Fibroblast of skin of right quadriceps (primary cell): ENCODE measurements around the gene TNFRSF14.

Experiments used
- DNase-seq: peaks from one replicate; pipeline ENCODE4 v3.0.0-alpha.2; 2013

The TNFRSF14 gene

DNA sequence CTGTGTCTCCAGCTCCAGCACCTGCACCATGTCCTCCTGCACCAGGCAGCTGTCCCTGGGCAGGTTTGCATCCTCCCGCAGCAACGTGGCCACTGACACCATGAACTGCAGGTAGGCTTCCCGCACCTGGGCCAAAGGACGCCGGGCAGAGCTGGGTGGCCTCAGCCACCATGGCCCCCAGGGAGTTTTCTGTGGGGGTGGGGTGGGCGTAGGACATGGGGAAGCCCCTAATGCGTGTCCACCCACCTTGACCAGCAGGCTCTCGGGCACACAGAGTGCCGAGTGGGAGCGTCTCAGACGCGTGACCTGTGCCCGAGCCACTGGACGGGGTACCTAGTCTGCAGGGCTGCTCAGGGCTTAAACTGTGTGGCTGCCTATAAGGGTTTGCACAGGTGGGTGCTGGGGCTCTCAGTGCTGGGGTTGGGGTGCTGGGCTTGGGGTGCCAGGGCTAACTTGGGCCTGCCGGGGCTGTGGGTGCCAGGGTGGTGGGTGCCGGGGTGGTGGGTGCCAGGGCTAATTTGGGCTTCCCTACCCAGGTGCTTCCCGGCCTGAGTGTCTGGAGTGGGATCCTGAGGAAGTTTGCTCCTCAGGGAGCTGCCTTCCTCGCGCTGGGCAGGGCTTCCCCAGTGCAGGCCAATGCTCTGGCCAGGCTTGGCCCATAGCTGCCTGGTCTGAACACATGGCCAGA is 48.1 kb downstream of the TNFRSF14 start:
- no peak for DNase-seq

DNA sequence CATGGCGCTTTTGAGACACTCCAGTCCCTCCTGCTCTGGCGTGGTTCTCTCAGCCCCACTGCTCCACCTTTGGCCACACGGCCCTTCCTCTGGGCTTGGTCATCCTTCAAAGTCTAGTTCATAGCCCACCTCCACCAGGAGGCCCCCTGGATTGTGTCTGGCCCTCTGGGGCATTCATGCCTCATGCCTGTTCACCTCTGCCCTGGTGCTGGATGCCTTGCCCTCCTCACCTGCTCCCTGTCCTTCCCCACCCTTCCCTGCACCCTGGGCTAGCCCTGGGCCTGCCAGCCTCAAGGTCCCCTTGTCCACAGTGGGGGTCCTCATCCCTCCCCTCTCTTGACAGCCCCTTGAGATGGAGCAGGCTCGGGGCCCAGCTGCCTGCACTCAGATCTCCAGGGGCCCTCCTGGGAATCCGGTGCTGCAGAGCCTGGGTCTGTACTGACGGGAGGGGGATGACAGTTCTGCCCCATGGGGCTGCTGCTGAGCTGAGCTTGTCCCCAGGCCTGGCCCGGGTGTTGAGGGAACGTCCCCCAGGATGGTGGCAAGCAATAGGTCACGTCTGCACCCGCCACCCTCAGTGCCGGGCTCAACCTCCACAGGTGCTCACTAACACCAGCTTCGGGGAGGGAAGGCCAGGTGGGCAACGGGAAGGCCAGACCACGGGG is 48.8 kb downstream of the TNFRSF14 start:
- DNase-seq: no peak

DNA sequence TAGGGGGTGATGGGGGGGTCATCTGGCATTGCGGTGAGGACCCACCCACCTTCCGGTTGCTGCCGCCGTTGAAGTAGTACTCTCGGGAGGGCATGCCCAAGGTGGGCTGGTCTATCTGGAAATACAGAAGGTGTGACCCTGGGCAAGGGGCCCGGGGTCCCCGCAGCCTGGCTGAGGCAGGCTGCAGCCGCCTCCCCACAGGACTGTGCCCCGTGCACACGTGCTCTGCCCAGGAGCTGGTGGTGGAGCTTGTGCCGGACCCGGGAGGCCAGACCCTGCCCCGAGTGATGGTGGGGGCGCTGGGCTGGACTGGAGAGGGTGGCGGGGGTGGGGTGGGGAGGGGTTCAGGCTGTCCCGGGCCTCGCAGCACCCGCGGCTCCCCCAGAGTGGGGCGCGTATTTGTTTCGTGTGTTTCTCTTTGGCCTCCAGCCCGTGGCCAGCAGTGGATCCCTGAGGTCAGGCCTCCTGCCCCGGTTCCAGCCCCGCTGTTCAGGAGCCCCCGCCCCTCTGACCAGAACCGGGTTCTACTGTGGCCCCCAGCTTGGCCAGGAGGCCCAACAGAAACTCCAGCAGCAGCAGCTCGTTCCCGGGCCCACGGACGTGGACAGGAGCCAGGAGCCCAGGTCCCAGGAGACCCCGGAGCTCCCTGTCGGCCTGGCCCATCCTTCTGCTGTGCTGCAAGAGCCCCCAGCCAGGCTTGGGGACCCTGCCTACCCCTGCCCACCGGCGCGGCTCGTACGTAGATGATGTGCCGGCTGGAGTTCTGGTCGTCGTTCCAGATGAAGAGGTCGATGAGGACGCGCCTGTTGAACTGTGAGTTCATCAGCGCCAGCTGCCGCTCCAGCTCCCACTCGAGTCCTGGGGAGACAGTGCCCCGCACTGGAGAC is 49.6 kb downstream of the TNFRSF14 start:
- no peak for DNase-seq

DNA sequence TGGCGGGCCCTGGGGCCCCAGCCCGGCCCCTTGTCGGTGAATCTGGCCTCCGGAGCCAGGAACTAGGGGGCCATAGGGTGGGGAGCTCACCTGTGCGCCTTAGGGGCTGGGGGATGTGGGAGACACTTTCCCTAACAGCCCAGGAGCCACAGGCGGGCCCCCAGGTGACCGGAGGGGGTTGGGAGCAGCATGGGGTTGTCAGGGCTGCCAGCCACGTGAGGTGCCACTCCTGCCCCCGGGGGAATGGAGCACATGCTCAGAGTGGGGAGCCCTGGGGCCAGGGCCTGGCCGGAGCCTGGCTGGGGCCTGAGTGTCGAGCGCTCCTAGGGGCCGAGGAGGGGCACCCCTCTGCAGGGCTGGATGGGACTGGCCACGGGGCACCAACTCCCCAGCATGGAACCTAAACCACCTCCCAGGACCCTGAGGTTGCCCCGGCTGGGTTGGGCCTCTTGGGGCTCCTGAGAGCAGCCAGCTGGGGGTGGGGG is 50.3 kb downstream of the TNFRSF14 start:
- no peak for DNase-seq

DNA sequence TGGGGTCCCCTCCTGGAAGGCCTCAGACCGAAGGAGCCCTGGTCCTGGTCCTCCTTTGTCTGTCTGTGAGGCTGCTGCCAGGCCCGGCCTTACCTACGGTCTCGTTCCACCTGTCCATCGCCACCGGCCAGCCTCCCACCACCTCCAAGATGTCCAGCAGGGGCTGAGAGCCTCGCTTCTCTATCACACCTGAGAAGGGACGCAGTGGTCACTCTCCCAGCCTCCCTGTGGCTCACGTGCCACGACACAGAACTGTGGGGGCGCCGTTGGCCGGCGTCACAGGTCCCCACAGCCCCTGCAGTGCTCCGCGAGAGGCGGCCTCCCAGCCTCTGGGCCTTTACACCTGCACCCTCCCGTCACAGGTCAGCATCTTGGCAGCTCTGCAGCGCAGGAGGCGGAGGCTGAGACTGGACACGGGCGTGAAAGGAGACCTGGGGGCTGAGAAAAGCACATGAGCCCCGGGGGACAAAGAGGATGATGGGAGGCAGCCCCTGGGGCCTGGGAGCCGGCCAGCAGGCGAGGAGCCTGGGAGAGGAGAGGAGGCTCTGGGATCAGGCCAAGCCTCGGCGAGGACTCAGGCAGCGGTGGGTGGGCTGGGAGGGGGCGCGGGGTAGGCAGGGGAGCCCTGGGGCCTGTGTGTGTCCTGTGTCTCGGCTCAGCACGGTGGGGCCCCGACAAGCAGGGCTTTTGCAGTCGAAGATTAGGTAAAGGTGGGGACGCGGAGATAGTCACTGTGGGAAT is 50.9 kb downstream of the TNFRSF14 start:
- no peak for DNase-seq

DNA sequence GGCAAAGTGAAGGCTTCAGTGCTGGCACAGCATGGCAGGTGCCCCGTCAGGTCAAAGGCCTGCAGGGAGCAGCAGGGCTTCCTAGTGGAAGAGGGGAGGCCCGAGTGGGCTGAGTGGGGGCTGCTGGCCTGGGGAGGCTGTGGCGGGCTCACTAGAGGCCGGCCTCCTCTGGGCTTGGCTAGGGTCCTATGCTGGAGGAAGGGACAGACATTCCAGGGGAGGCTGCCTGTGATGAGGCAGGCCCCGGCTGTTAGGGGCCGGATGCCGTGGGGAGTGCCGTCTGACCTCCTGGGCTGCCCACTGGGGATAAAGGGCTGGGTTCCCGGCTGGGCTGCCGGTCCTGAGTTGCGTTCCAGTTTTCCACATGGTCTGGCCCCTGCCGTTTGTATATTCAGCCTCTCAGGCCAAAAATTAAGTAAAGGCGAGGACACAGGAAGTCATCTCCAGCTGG is 51.5 kb downstream of the TNFRSF14 start:
- no peak for DNase-seq

DNA sequence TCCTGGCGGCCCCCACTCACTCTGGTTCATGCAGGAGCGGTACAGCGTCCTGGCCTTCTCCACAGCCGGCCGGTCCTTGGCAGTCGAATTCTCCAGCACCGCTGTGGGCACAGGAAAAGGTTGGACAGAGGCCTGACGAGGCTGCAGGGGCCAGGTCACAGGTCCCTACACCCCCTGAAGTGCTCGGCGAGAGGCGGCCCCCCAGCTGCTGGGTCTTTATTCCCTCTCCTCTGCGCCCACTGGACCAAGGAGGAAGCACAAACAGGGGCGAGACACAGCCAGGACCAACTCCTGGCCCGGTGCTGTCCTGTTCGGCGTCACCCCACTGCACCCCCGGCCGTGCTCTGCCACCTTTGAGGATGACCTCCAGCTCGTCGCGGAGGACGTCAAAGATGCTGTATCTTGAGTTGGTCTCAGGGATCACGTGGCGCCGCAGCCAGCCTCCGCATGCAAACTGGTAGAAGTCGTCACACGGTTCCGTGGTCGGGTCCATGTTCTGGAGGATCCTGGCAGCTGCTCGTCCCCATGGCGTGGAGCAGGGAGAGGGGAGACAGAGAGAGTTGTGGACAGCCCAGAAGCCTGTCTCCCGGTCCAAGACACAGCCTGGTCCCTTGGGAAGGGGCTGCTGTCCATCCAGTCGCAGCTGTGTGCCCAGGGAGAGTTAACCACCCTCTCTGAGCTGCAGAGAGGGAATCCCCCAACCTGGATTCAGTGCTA is 53.3 kb downstream of the TNFRSF14 start:
- no peak for DNase-seq

DNA sequence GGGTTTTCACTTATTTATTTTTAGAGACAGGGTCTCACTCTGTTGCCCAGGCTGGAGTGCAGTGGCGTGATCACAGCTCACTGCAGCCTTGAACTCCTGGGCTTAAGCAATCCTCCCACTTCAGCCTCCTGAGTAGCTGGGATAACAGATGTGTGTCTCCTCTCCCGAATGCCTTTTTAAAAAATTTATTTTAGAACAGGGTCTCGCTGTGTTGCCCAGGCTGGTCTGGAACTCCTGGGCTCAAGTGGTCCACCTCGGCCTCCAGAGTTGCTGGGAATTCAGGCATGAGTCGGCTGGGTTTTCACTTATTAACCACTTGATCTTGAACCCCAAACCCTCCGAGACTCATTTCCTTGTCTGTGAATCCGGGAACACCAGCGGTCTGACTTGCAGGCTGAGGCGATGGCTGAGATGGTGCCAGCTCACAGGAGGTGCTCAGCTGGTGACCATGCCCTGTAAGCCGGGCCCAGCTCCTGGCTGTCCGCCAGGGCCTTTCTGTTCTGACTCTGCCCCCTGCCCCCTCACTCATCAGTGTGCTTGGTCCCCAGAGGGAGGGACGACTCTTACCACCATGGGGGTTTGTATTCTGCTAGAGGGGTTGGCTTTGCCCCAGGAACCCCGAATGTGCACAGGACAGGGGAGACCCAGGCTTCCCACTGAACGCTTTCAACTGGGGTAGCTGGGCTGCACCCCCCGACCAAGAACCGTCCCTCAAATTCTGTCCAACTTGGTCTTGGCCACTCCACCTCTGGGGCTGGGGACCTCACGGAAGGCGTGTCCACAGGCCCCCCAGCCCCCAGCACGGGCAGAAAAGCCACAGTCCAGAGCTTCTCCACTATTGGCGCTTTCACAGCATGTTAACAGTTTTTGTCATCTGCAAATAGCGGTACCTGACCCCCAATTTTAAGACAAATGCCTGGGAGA is 54.1 kb downstream of the TNFRSF14 start:
- DNase-seq: no peak

DNA sequence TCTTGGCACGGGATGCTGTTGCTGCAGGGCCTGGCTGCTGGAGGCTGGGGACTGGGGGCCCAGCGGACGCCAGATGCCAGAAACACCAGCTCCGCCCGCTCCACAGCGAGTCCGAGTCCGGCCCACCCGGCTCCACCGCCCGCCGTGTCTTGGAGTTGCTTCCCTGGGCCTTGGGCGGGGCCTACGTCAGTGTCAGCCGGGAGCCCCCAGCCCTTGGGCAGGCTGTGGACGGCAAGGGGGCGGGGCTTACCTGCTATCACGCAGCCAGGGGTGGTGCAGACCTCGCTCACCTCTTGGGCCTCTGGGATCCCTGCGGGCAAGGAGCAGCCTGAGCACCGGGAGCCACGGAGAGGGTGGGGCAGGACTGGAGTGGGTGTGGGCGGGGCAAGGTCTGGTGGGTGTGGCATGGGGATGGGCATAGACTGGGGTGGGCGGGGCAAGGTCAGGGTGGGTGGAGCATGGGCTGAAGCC is 54.9 kb downstream of the TNFRSF14 start:
- DNase-seq: no peak

DNA sequence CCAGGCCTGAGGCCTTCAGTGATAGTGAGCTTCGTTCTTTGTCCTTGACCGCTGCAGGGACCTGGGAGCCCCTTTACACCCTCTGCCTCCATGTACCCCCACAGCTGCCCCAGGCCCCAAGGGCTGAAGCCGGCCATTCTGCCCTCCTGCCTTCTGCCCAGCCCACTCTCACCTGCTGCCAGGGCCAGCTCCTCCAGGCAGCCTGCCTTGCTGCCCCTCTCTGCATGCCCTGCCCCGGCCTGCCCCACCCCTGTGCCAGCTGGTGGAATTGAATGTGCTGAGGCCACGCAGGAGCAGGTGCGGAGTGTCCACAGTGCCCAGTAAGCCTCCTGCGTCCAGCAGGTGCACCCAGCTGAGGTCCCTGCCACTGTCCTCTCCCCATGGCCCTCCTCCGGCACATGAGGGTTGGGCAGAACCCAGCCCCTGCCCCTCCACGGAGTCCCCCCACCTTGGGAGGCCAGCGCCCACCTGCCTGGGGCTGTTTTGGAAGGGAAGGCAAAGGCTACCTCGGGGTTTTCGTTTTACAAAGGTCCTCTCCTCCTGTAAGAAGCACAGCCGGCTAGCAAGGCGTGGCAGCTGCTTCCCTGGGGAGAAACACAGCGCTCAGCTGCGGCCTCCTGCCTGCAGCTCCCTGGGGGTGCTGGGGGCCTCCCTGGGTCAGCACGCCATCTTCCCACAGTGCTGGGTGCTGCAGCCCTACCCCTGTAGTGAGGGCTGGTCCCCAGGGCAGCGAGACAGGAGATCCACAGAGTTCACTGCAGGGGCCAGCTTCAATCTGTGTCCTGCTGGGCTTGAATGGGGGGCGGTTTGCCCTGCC is 55.7 kb downstream of the TNFRSF14 start:
- no peak for DNase-seq

DNA sequence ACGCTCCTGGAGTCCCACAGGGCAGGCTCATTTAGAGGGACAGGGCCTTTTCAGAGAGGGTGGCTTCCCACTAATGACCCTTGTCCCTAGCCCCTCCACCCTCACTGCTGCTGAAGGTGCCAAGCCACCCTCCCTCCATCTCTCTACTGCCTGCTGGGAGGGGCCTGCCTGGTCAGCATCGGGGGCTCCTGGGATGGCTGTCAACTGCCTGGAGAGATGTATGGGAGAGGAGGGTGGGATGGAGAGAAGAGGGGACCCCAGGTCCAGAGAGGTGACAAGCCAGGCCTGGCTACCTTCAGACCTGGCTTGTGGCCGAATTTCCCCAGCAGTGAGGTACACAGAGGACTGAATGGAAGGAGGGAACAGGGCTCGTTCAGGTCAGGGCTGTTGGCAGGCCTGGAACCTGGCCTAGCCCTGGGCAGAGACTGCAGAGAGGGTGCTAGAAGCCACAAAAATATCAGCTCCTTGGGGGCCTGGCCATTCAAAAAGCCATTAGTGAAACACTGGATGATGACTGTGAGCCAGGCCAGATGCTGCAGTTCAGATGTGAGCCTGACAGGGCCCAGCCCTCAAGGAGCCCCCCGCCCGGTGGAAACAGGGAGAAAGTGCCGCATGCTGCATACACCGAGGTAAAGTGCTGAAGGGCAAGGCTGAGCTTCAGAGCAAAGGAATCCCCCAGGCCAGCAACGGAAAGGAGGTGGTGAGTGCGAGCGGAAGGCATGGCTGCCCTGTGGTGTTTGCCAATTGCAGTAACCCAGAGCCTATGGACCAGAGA is 56.6 kb downstream of the TNFRSF14 start:
- DNase-seq: no peak
